ENCODE data around the gene HGS. TPM values are rescaled to one million over a fixed set of nuclear protein-coding genes. Genes with fewer than 3 reads are reported as not detected.

HGS gene, protein sequence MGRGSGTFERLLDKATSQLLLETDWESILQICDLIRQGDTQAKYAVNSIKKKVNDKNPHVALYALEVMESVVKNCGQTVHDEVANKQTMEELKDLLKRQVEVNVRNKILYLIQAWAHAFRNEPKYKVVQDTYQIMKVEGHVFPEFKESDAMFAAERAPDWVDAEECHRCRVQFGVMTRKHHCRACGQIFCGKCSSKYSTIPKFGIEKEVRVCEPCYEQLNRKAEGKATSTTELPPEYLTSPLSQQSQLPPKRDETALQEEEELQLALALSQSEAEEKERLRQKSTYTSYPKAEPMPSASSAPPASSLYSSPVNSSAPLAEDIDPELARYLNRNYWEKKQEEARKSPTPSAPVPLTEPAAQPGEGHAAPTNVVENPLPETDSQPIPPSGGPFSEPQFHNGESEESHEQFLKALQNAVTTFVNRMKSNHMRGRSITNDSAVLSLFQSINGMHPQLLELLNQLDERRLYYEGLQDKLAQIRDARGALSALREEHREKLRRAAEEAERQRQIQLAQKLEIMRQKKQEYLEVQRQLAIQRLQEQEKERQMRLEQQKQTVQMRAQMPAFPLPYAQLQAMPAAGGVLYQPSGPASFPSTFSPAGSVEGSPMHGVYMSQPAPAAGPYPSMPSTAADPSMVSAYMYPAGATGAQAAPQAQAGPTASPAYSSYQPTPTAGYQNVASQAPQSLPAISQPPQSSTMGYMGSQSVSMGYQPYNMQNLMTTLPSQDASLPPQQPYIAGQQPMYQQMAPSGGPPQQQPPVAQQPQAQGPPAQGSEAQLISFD
- total RNA-seq: 130 and 134 TPM in 2 replicates

DNA sequence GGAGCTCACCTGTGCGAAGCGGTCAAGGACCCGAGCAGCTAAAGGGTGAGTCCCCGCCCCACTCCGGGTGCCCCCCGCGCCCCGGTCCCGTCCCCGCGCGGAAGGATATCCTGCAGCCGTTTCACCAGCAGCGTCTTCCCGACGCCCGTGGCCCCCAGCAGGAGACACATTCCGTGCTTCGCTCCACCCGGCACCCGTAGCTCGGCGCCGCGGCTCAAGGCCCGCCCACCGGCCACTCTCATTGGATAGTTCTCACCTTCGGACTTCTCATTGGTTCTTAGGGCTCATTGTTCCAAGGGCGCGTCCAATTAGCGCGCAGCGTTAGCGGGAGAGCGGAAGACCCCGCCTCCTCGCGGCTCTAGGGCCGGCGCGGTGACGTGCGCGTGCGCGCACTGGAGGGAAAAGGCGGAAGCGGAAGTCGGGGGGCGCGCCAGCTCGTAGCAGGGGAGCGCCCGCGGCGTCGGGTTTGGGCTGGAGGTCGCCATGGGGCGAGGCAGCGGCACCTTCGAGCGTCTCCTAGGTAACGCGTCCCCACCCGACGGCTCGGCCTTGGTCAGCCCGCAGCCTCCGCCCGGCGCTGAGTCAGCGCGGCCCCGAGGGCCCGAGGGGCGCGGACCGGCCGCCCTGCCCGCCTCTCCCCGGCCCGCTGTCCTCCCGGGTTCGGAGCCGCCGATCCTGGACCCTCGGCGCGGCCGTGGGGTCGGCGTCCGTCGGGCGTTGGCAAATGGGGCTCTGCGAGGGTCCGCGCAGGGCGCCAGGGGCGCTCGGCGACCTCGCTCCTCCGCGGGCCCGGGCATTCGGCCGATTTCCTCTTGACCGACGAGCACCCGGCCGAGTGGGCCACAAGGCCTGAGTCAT is at the start of gene HGS, which contains the start of gene ARL16:
Gene HGS (plus strand): TSS at position 428 of the 858 bp plus-strand sequence. CDS start 56 bp downstream, at position 484.
Gene ARL16 (minus strand): TSS at position 214 of the 858 bp plus-strand sequence. CDS start 44 bp downstream, at position 170.
- Mint-ChIP-seq H3K27ac (peak within 1 kb of the TSS; percentile 93), H3K36me3 (ENCODE audit: low read depth) (peaks cover 46% of the 10 kb centered on the region), H3K4me3 (ENCODE audit: low read depth) (peak within 1 kb of the TSS; percentile 94), H3K4me1 (ENCODE audit: low read depth) (peaks cover 26% of the 10 kb centered on the region), H3K9me3 (no peaks in the 10 kb centered on the region), H3K27me3 (ENCODE audit: low read depth) (no peaks in the 10 kb centered on the region)
- intact Hi-C loops (cut with micrococcal nuclease): no loop called here
- peak; percentile 98 for DNase-seq (ENCODE audit: low spot score)

DNA sequence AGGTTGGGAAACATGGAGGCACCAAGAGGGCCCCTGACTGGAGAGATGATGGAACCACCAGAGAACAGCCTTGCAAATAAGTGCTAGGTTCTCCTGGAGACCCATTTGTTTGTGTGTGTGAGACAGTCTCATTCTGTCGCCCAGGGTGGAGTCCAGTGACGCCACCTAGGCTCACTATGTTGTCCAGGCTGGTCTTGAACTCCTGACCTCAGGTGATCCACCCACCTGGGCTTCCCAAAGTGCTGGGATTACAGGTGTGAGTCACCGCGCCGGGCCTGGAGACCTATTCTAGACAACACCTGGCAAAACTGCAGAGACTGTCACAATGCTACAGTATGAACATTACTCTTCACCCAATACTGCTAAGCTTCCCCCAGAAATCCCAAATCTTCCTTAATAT is 48.4 kb upstream of the HGS start:
- Mint-ChIP-seq H3K4me1 (ENCODE audit: low read depth) (peaks cover 13% of the 10 kb centered on the region), H3K9me3 (no peaks in the 10 kb centered on the region), H3K4me3 (ENCODE audit: low read depth) (peak overlapping the region; percentile 94), H3K27me3 (ENCODE audit: low read depth) (no peaks in the 10 kb centered on the region), H3K36me3 (ENCODE audit: low read depth) (peaks cover 17% of the 10 kb centered on the region), H3K27ac (peak overlapping the region; percentile 26)
- intact Hi-C loops (cut with micrococcal nuclease): no loop called here
- DNase-seq (ENCODE audit: low spot score): no peak

DNA sequence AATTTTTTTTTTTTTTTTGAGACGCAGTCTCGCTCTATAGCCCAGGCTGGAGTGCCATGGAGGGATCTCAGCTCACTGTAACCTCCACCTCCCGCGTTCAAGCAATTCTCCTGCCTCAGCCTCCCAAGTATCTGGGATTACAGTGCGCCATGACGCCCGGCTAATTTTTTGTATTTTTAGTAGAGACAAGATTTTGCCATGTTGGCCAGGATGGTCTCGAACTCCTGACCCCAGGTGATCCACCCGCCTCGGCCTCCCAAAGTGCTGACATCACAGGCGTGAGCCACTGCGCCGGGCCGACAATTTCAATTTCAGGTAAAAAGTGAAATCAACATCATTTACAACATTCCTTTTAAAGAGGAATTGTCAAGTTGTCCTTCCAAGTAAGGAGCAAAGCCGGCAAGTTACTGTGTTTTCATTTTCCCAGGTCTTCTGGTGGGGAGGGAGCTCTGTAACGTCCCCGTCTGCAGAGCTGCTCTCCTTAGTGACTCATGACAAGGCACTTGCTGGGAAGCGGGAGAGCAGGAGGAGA is 47.8 kb upstream of the HGS start:
- Mint-ChIP-seq H3K4me1 (ENCODE audit: low read depth) (peaks cover 13% of the 10 kb centered on the region), H3K36me3 (ENCODE audit: low read depth) (peaks cover 17% of the 10 kb centered on the region), H3K4me3 (ENCODE audit: low read depth) (peak overlapping the region; percentile 94), H3K27ac (peak overlapping the region; percentile 75), H3K27me3 (ENCODE audit: low read depth) (no peaks in the 10 kb centered on the region), H3K9me3 (no peaks in the 10 kb centered on the region)
- intact Hi-C loops (cut with micrococcal nuclease): loop anchor here (2.0 kb wide), 1 partner anchor 31 kb away; the partner anchor contains the start of genes CCDC137 and OXLD1
- DNase-seq (ENCODE audit: low spot score): no peak

DNA sequence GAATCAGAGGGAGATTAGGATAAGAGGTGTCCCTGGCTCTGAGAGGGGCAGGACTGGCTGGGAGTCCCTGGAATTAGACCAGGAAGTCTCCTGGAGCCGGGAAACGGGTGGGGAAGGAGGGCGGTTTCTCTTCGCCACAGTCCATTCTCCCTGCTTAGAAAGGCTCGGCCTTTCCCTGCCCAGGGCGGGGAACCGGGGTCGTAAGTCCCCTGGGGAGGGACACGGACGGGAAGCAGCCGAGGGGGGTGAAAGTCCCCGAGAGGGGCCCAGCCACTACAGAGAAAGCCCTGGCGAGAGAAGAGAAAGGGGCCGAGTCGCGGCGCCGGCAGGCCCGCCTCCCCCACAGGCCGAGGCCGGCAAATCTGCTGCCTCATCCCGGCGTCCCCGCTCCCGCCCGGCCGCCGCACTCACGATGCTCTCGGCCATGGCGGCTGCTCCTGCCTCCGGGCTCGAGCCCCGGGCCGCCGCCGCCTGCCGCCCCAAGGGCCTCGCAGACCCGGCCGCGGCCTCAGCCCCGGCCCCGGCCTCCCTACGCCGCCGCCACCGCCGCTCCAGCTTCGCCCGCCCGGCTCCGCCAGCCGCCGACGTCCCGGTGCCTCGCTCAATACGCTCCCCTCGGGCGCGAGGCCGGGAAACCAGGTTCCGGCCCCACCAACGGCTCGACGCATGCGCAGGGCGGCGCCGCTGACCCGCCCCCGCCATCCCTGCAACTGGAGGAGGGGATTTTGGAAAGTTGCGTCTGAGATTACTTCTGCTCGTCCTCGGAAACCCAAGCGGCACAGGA is 47.1 kb upstream of the HGS start, which contains the start of the genes NPLOC4 and TSPAN10:
Gene NPLOC4 (minus strand): TSS at position 608 of the 784 bp plus-strand sequence. CDS start 182 bp downstream, at position 426.
Gene TSPAN10 (plus strand): TSS at position 692 of the 784 bp plus-strand sequence. CDS start 5,217 bp downstream, outside the sequence.
- Mint-ChIP-seq H3K4me3 (ENCODE audit: low read depth) (peak within 1 kb of the TSS; percentile 94), H3K27me3 (ENCODE audit: low read depth) (no peaks in the 10 kb centered on the region)
- DNase-seq (ENCODE audit: low spot score): peak; percentile 80

DNA sequence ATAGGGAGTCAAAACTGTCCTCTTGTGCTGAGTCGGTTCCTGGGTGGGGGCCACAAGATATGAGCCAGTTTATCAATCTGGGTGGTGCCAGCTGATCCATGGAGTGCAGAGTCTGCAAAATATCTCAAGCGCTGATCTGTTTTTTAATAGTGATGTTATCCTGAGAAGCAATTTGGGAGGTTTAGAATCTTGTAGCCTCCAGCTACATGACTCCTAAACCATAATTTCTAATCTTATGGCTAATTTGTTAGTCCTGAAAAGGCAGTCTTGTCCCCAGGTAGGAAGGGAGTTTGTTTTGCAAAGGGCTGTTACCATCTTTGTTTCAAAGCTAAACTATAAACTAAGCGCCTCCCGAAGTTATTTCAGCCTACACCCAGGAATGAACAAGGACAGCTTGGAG is 45.1 kb upstream of the HGS start:
- intact Hi-C loops (cut with micrococcal nuclease): no loop called here
- DNase-seq (ENCODE audit: low spot score): no peak
- Mint-ChIP-seq H3K4me3 (ENCODE audit: low read depth) (no peak overlapping the region), H3K4me1 (ENCODE audit: low read depth) (peaks cover 9% of the 10 kb centered on the region), H3K9me3 (no peaks in the 10 kb centered on the region), H3K36me3 (ENCODE audit: low read depth) (peaks cover 8% of the 10 kb centered on the region), H3K27ac (no peak overlapping the region), H3K27me3 (ENCODE audit: low read depth) (no peaks in the 10 kb centered on the region)

More for the DNA sequence above, 47.1 kb upstream of the HGS start, which contains the start of the genes NPLOC4 and TSPAN10:
- Mint-ChIP-seq H3K9me3 (no peaks in the 10 kb centered on the region), H3K27ac (peak within 1 kb of the TSS; percentile 75), H3K36me3 (ENCODE audit: low read depth) (peaks cover 13% of the 10 kb centered on the region), H3K4me1 (ENCODE audit: low read depth) (peaks cover 13% of the 10 kb centered on the region)
- intact Hi-C loops (cut with micrococcal nuclease): loop anchor here (2.0 kb wide), 1 partner anchor 30 kb away; the partner anchor contains the start of genes CCDC137 and OXLD1

DNA sequence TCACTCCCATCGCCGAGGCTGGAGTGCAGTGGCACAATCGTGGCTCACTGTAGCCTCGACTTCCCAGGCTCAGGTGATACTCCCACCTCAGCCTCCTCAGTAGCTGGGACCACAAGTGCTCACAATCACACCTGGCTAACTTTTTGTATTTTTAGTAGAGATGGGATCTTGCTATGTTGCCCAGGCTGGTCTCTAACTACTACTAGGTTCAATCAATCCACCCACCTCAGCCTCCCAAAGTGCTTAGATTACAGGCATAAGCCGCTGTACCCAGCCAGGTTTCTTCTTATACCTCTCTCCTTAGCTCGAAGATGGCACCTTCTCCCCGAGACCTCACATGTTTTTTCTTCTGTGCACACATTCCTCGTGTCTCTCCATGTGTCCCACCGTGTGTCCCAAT is 43.8 kb upstream of the HGS start:
- intact Hi-C loops (cut with micrococcal nuclease): no loop called here
- Mint-ChIP-seq H3K27me3 (ENCODE audit: low read depth) (no peaks in the 10 kb centered on the region), H3K27ac (no peak overlapping the region), H3K4me1 (ENCODE audit: low read depth) (peaks cover 9% of the 10 kb centered on the region), H3K36me3 (ENCODE audit: low read depth) (peaks cover 8% of the 10 kb centered on the region), H3K4me3 (ENCODE audit: low read depth) (no peak overlapping the region), H3K9me3 (no peaks in the 10 kb centered on the region)
- no peak for DNase-seq (ENCODE audit: low spot score)

DNA sequence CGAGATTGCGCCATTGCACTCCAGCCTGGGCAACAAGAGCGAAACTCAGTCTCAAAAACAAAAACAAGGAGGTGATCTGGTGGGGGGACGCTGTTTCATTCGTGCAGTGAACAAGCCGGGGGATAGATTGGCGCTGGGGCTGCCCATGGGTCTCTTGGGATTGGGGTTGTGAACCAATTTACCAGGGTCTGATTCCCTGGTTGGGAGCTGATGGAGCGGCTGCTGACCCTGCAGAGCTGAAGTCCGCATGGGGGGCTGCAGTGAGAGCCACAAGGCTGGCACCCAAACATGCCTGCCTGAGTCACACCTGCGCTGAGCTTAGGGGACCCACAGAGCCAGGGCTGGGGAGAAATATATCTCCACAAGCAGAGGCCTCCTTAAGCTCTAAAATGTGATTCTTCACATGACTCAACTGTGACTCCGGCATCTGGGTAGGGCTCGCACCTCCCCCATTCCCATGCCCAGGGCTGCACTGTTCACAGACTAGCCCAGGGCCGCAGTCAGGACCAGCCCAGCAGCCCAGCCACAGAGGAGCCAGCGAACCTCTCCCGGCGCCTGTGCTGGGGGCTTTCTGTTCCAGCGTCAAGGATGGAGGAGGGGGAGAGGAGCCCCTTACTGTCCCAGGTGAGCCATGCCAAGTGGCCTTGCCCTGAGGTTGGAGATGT is 41.9 kb upstream of the HGS start:
- H3K36me3 Mint-ChIP-seq (ENCODE audit: low read depth): no peaks in the 10 kb centered on the region
- no peak overlapping the region for H3K4me3 Mint-ChIP-seq (ENCODE audit: low read depth)
- intact Hi-C loops (cut with micrococcal nuclease): no loop called here
- no peak for DNase-seq (ENCODE audit: low spot score)
- no peaks in the 10 kb centered on the region for H3K9me3 Mint-ChIP-seq
- peaks cover 3% of the 10 kb centered on the region for H3K27me3 Mint-ChIP-seq (ENCODE audit: low read depth)
- H3K27ac Mint-ChIP-seq: no peak overlapping the region
- peaks cover 2% of the 10 kb centered on the region for H3K4me1 Mint-ChIP-seq (ENCODE audit: low read depth)

DNA sequence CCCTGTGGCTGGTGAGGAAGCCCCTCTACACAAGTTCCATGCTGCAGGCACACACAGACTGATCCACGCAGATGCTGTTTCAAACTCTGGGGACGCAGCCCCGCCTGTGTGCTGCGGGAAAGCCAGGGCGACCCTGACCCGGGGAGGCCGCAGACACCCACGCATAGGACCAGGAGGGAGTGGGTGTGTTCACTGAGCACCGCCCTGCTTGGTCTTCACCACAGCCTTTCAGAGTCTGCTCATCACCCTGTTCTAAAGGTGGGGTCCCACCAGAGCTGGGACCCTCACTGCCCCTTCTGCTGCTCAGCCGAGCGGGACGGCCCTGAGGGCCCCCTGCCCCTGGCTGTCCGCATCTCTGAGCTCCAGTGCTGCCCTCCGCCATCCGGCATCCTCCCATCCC is 39.3 kb upstream of the HGS start:
- no peak overlapping the region for H3K27ac Mint-ChIP-seq
- no peaks in the 10 kb centered on the region for H3K4me1 Mint-ChIP-seq (ENCODE audit: low read depth)
- peaks cover 11% of the 10 kb centered on the region for H3K27me3 Mint-ChIP-seq (ENCODE audit: low read depth)
- no peaks in the 10 kb centered on the region for H3K36me3 Mint-ChIP-seq (ENCODE audit: low read depth)
- H3K9me3 Mint-ChIP-seq: no peaks in the 10 kb centered on the region
- DNase-seq (ENCODE audit: low spot score): no peak
- no peak overlapping the region for H3K4me3 Mint-ChIP-seq (ENCODE audit: low read depth)
- intact Hi-C loops (cut with micrococcal nuclease): no loop called here

DNA sequence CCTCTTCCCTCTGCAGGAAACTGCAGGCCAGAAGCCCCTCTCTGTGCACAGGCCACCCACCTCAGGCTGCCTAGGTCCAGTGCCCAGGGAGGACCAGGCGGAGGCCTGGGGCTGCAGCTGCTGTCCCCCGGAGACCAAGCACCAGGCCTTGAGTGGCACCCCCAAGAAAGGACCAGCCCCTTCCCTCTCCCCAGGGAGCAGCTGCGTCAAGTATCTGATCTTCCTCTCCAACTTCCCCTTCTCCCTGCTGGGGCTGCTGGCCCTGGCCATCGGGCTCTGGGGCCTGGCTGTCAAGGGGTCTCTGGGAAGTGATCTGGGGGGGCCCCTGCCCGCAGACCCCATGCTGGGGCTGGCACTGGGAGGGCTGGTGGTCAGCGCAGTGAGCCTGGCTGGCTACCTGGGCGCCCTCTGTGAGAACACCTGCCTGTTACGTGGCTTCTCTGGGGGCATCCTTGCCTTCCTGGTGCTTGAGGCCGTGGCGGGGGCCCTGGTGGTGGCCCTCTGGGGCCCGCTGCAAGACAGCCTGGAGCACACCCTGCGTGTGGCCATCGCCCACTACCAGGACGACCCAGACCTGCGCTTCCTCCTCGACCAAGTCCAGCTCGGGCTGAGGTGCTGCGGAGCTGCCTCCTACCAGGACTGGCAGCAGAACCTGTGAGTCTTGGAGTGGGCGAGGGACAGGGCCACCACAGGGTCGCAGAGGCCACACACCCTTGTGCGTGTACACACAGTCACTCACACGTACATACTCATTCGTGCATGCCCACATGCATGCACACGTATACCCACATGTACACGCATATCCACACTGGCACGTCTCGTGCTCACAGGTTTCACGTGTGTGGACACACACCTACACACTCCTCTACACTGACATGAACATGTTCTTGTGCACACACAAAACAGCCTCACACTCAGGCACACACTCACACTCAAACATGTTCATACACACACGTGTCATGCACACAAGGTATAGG is 38.5 kb upstream of the HGS start:
- Mint-ChIP-seq H3K27me3 (ENCODE audit: low read depth) (peaks cover 11% of the 10 kb centered on the region), H3K36me3 (ENCODE audit: low read depth) (no peaks in the 10 kb centered on the region), H3K4me1 (ENCODE audit: low read depth) (no peaks in the 10 kb centered on the region), H3K27ac (no peak overlapping the region), H3K4me3 (ENCODE audit: low read depth) (no peak overlapping the region), H3K9me3 (no peaks in the 10 kb centered on the region)
- DNase-seq (ENCODE audit: low spot score): no peak
- intact Hi-C loops (cut with micrococcal nuclease): no loop called here

DNA sequence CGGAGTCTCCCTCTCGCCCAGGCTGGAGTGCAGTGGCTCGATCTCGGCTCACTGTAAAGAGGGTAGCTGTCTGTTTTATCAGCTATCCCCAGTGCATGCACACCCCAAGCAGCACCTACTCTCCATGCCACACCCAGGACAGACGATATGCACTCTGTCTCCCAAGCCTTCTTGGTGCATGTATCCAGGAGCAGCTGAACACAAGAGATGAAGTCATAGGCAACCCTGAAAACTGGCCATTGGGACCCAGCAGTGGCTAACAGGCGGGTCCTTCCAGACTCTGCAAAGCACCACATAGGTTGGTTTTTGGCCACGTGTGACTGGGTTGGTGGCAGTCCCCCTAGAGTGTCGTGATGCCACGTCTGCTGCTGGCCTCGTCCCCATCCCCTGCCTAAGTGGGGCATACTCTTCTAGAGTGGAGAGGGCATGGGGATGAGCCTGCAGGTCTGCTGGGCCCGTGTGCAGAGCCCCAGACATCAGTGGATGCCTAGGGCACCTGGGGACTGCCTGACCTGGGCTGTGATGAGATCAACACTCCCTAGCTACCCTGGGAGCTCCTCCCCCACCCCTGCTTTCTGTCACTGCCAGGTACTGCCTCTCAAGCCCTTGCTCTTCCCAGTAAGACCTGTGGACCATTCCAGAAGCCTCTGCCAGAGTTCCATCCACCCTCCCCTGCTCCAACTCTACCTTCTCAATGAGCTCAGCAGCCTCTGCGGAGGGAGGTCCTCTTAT is 36.8 kb upstream of the HGS start:
- Mint-ChIP-seq H3K27ac (no peak overlapping the region), H3K27me3 (ENCODE audit: low read depth) (peaks cover 11% of the 10 kb centered on the region), H3K4me1 (ENCODE audit: low read depth) (no peaks in the 10 kb centered on the region), H3K4me3 (ENCODE audit: low read depth) (no peak overlapping the region), H3K36me3 (ENCODE audit: low read depth) (no peaks in the 10 kb centered on the region), H3K9me3 (no peaks in the 10 kb centered on the region)
- intact Hi-C loops (cut with micrococcal nuclease): no loop called here
- no peak for DNase-seq (ENCODE audit: low spot score)
